PC-9 (cell line): ENCODE measurements around the gene USH2A. TPM values are rescaled to one million over a fixed set of nuclear protein-coding genes. Genes with fewer than 3 reads are reported as not detected.

Source experiments
- BruUV-seq: library from RNA; stranded (reverse); fragments of 400-500 nt; replicated peaks from 2 replicates; lab custom pipeline; 2021; lab: Mats Ljungman, UMichigan
- CTCF ChIA-PET: fragments of 300-600 bp; sonication (Branson Sonifier 250); formaldehyde crosslinking; loops from one replicate; lab custom pipeline; 2022; ENCODE audit warnings: antibody characterized with exemption; lab: Charles Lee
- POLR2A ChIA-PET: fragments of 300-600 bp; sonication (Branson Sonifier 250); formaldehyde crosslinking; loops from one replicate; lab custom pipeline; 2022; ENCODE audit warnings: antibody characterized with exemption; ENCODE audit not compliant: unreplicated experiment; lab: Charles Lee
- DNase-seq, 2 experiments: peaks; one replicate each; pipeline versions ENCODE4 v3.0.0 to v3.0.0-alpha.2; 2015 to 2022; ENCODE audit warnings: mixed read lengths in 1 of 2
- H2AFZ ChIP-seq: fragments of 200-600 bp; sonication (generic); 2 replicates; pipeline ENCODE4 v1.8.1; 2017; ENCODE audit warnings: antibody characterized with exemption
- H3F3A ChIP-seq: fragments of 200-600 bp; sonication (generic); 2 replicates; pipeline ENCODE4 v1.8.1; 2017; ENCODE audit warnings: antibody characterized with exemption, mild to moderate bottlenecking, low read depth; ENCODE audit not compliant: insufficient read depth
- H3K27ac ChIP-seq: fragments of 200-600 bp; sonication (generic); 2 replicates; pipeline ENCODE4 v1.6.1; 2016; ENCODE audit warnings: mixed run types
- H3K27me3 ChIP-seq: fragments of 200-600 bp; sonication (generic); 2 replicates; pipeline ENCODE4 v1.6.1; 2016; ENCODE audit warnings: low read depth, mixed run types; ENCODE audit not compliant: insufficient read depth
- H3K36me3 ChIP-seq: fragments of 200-600 bp; sonication (generic); 2 replicates; pipeline ENCODE4 v1.6.1; 2016; ENCODE audit warnings: low read depth, mixed run types
- H3K4me1 ChIP-seq: fragments of 200-600 bp; sonication (generic); replicated peaks from 2 replicates; pipeline ENCODE4 v1.6.1; 2016; ENCODE audit warnings: mixed run types; ENCODE audit not compliant: insufficient read depth
- H3K4me2 ChIP-seq: fragments of 200-600 bp; sonication (generic); 2 replicates; pipeline ENCODE4 v1.6.1; 2017; ENCODE audit warnings: mixed run types
- H3K4me3 ChIP-seq: fragments of 200-600 bp; sonication (generic); 2 replicates; pipeline ENCODE4 v1.6.1; 2016; ENCODE audit warnings: mixed run types
- H3K79me2 ChIP-seq: fragments of 200-600 bp; sonication (generic); 2 replicates; pipeline ENCODE4 v1.6.1; 2017; ENCODE audit warnings: low read depth, mixed run types
- H3K9me2 ChIP-seq: fragments of 200-600 bp; sonication (generic); 2 replicates; pipeline ENCODE4 v1.8.1; 2017; ENCODE audit warnings: mild to moderate bottlenecking; ENCODE audit not compliant: insufficient read depth
- H3K9me3 ChIP-seq: fragments of 200-600 bp; sonication (generic); 2 replicates; pipeline ENCODE4 v1.8.1; 2016; ENCODE audit warnings: low read depth; ENCODE audit not compliant: insufficient read depth
- H4K20me1 ChIP-seq: fragments of 200-600 bp; sonication (generic); 2 replicates; pipeline ENCODE4 v1.8.1; 2017; ENCODE audit not compliant: insufficient read depth
- CTCF ChIP-seq: fragments of 200-600 bp; sonication (generic); conservative IDR thresholded peaks from 2 replicates; pipeline ENCODE4 v1.6.1; 2017; ENCODE audit warnings: mixed run types, antibody characterized with exemption, mild to moderate bottlenecking, moderate library complexity
- EZH2 ChIP-seq: fragments of 200-600 bp; sonication (generic); IDR thresholded peaks from 2 replicates; pipeline ENCODE4 v1.8.0; 2017; ENCODE audit warnings: antibody characterized with exemption, low read depth
- intact Hi-C: fragments of 100-400 bp; cut with micrococcal nuclease; formaldehyde crosslinking; loops from one replicate; pipeline ENCODE4 v1.10.0; 2022; ENCODE audit not compliant: unreplicated experiment
- total RNA-seq: library from RNA; stranded (reverse); gene quantifications from 2 replicates; pipeline ENCODE4 v1.2.3, GENCODE V29; 2021

USH2A gene
- total RNA-seq, 1 experiment from 2014 or later: not detected

- Histone ChIP-seq H3K27ac (no peak overlapping the region), H3K4me1 (no peaks in the 10 kb centered on the region), H3K9me2 (no peaks in the 10 kb centered on the region), H2AFZ (no peak overlapping the region), H3F3A (no peaks in the 10 kb centered on the region), H3K4me3 (no peak overlapping the region), H4K20me1 (no peaks in the 10 kb centered on the region), H3K27me3 (no peaks in the 10 kb centered on the region), H3K36me3 (no peaks in the 10 kb centered on the region), H3K79me2 (no peaks in the 10 kb centered on the region), H3K4me2 (no peak overlapping the region), H3K9me3 (no peaks in the 10 kb centered on the region)
- ChIA-PET POLR2A (no interaction called here), CTCF (interaction anchor here (0.6 kb wide), 2 partner anchors 14 to 505 kb away, joined by 3 read pairs; no protein-coding TSS in a partner anchor)
- no peak for DNase-seq
- BruUV-seq: no TSS peak
- intact Hi-C loops: no loop called here
- TF ChIP-seq CTCF: peak; percentile 67
- TF ChIP-seq EZH2: no peak
Observed at GRCh38 chr1:215710036-215710898, 713.0 kb downstream of the USH2A start.

- Histone ChIP-seq H3K27ac (no peak overlapping the region), H3F3A (no peaks in the 10 kb centered on the region), H3K36me3 (no peaks in the 10 kb centered on the region), H3K9me3 (no peaks in the 10 kb centered on the region), H3K9me2 (no peaks in the 10 kb centered on the region), H3K4me1 (no peaks in the 10 kb centered on the region), H4K20me1 (no peaks in the 10 kb centered on the region), H3K4me2 (no peak overlapping the region), H3K27me3 (no peaks in the 10 kb centered on the region), H3K79me2 (no peaks in the 10 kb centered on the region), H2AFZ (no peak overlapping the region), H3K4me3 (no peak overlapping the region)
- intact Hi-C loops: no loop called here
- no peak for TF ChIP-seq EZH2
- TF ChIP-seq CTCF: no peak
- BruUV-seq: no TSS peak
- no peak for DNase-seq
- POLR2A ChIA-PET: no interaction called here
- CTCF ChIA-PET: no interaction called here
Observed at GRCh38 chr1:215704089-215704860, 719.0 kb downstream of the USH2A start.

GRCh38 chr1:215682232-215682631 lies 741.0 kb downstream of the USH2A start:
- Histone ChIP-seq H4K20me1 (no peaks in the 10 kb centered on the region), H3K4me1 (no peaks in the 10 kb centered on the region), H3F3A (no peaks in the 10 kb centered on the region), H2AFZ (no peak overlapping the region), H3K36me3 (no peaks in the 10 kb centered on the region), H3K27ac (no peak overlapping the region), H3K79me2 (no peaks in the 10 kb centered on the region), H3K4me3 (no peak overlapping the region), H3K9me3 (no peaks in the 10 kb centered on the region), H3K27me3 (no peaks in the 10 kb centered on the region), H3K9me2 (no peaks in the 10 kb centered on the region), H3K4me2 (no peak overlapping the region)
- CTCF ChIA-PET: no interaction called here
- DNase-seq: no peak
- TF ChIP-seq EZH2 (no peak), CTCF (peak; percentile 48; the same call in 1 of the 2 replicates)
- intact Hi-C loops: no loop called here
- POLR2A ChIA-PET: no interaction called here
- BruUV-seq: no TSS peak
